Skeletal muscle satellite cell (primary cell): Measurements from ENCODE around the gene ORAI3.

Experiments used
- H3K27me3 ChIP-seq: 2 replicates; pipeline ENCODE4 v1.7.0; 2013; ENCODE audit warnings: low read length; ENCODE audit not compliant: control insufficient read depth, insufficient read depth
- H3K36me3 ChIP-seq: 2 replicates; pipeline ENCODE4 v1.7.0; 2013; ENCODE audit warnings: mild to moderate bottlenecking, control low read depth, low read length; ENCODE audit not compliant: insufficient read depth
- H3K4me1 ChIP-seq: 2 replicates; pipeline ENCODE4 v1.7.0; 2013; ENCODE audit warnings: low read length; ENCODE audit not compliant: control insufficient read depth, insufficient read depth
- H3K4me2 ChIP-seq: 2 replicates; pipeline ENCODE4 v1.7.0; 2013; ENCODE audit warnings: mild to moderate bottlenecking, low read length
- H3K4me3 ChIP-seq: 2 replicates; pipeline ENCODE4 v1.7.0; 2013; ENCODE audit warnings: low read length
- H3K9ac ChIP-seq: 2 replicates; pipeline ENCODE4 v1.7.0; 2013; ENCODE audit warnings: mild to moderate bottlenecking, low read depth, low read length, moderate library complexity
- H3K9me3 ChIP-seq: replicated peaks from 2 replicates; pipeline ENCODE4 v1.7.0; 2013; ENCODE audit warnings: mild to moderate bottlenecking, control low read depth, low read length

Gene ORAI3

GRCh38 chr16:30980023-30980371, 31.1 kb downstream of the ORAI3 start:
- Histone ChIP-seq H3K9me3 (no peaks in the 10 kb centered on the region), H3K4me2 (no peak overlapping the region), H3K4me1 (no peaks in the 10 kb centered on the region), H3K9ac (no peak overlapping the region), H3K27me3 (no peaks in the 10 kb centered on the region), H3K4me3 (no peak overlapping the region), H3K36me3 (peaks cover 27% of the 10 kb centered on the region)

- peaks cover 27% of the 10 kb centered on the region for H3K36me3 ChIP-seq
- no peaks in the 10 kb centered on the region for H3K9me3 ChIP-seq
- H3K9ac ChIP-seq = no peak overlapping the region
- no peak overlapping the region for H3K4me2 ChIP-seq
- H3K4me1 ChIP-seq = peaks cover 4% of the 10 kb centered on the region
- H3K27me3 ChIP-seq = no peaks in the 10 kb centered on the region
- no peak overlapping the region for H3K4me3 ChIP-seq
Measured at GRCh38 chr16:30980434-30980833, 31.6 kb downstream of the ORAI3 start.

DNA sequence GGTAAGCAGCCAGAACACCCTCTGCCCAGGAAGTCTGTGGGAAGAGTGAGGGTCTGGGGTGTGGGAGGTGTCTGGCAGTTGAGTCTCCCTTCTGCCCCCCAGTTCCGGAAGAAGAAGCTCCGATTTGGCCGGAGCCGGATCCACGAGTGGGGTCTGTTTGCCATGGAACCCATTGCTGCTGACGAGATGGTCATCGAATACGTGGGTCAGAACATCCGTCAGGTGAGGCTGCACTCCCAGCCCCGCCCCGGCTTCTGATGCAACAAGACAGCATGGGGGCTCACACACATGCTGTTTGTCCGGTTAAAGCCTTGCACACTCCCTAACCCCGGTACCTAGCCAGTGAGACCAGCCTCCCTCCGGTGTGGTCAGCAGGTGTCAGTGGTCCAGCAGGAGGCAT, 32.1 kb downstream of the ORAI3 start:
- no peak overlapping the region for H3K4me3 ChIP-seq
- no peak overlapping the region for H3K9ac ChIP-seq
- H3K4me1 ChIP-seq = peaks cover 10% of the 10 kb centered on the region
- H3K27me3 ChIP-seq = no peaks in the 10 kb centered on the region
- H3K4me2 ChIP-seq = no peak overlapping the region
- peaks cover 27% of the 10 kb centered on the region for H3K36me3 ChIP-seq
- no peaks in the 10 kb centered on the region for H3K9me3 ChIP-seq

DNA sequence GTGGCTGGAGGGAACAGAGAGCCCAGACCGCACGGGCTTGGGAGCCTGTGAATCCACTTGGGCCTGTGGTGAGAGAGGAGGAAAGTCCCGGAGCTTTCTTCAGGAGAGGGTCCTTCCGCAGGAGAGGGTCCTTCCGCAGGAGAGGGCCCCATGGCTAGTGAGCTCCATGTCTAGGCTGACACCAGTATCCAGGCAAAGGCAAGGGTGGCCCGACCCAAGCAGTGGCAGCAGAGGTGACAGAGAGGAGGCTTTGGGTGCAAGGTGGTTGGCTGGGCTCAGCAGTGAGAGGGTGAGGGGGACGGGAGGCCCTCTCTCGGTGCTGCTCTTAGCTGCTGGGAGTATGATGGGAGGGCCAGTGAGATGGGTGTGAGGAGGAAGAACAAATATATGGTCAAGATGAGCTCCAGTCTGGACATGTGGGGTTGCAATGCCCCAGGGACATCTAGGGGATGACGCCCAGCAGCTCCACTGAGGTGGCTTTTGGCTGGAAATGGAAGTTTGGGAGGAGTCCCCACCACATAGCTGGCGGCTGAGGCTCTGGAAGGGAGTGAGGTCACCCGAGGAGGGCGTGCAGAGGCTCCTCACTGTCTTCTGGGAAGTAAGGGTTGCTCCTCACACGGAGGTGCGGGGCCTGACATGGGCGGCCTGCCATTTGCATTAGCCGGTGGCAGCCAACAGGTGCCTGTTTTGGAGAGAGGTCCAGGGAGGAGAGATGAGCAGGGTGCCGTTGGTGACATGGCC, 33.9 kb downstream of the ORAI3 start:
- no peaks in the 10 kb centered on the region for H3K27me3 ChIP-seq
- no peaks in the 10 kb centered on the region for H3K9me3 ChIP-seq
- no peak overlapping the region for H3K4me2 ChIP-seq
- no peak overlapping the region for H3K4me3 ChIP-seq
- H3K9ac ChIP-seq = no peak overlapping the region
- H3K36me3 ChIP-seq = peaks cover 13% of the 10 kb centered on the region
- peaks cover 12% of the 10 kb centered on the region for H3K4me1 ChIP-seq

- no peak overlapping the region for H3K4me2 ChIP-seq
- no peak overlapping the region for H3K9ac ChIP-seq
- H3K4me3 ChIP-seq = no peak overlapping the region
- H3K27me3 ChIP-seq = no peaks in the 10 kb centered on the region
- peaks cover 12% of the 10 kb centered on the region for H3K36me3 ChIP-seq
- peaks cover 12% of the 10 kb centered on the region for H3K4me1 ChIP-seq
- H3K9me3 ChIP-seq = no peaks in the 10 kb centered on the region
Measured at GRCh38 chr16:30983289-30983889, 34.5 kb downstream of the ORAI3 start.

DNA sequence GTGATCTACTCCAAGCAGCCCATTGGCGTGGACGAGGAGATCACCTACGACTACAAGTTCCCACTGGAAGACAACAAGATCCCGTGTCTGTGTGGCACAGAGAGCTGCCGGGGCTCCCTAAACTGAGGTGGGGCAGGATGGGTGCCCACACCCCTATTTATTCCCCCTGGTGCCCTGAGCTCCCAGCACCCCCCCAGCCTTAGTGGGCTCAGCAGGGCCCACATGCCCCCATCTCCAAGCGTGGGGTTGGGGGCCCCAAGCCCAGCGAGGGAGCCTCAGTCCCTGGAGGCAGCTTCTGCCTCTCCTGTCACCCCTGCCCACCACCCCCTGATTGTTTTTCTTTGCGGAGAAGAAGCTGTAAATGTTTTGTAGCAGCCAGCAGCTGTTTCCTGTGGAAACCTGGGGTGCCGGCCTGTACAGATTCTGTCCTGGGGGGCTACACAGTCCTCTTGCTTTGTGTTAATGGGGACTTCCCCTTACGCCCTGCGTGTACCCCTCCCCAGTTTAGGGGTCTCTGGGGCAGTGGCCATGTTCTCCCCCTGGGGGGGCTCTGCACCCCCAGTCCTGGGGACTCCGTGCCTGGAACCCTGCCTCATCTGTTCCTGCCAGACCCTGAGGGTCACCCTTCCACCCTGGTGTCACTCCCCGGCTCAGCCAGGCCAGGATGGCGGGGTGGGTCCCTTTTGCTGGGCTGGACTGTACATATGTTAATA, 35.2 kb downstream of the ORAI3 start:
- Histone ChIP-seq H3K27me3 (no peaks in the 10 kb centered on the region), H3K4me2 (no peak overlapping the region), H3K36me3 (peaks cover 12% of the 10 kb centered on the region), H3K4me3 (no peak overlapping the region), H3K4me1 (peaks cover 12% of the 10 kb centered on the region), H3K9ac (no peak overlapping the region), H3K9me3 (no peaks in the 10 kb centered on the region)

GRCh38 chr16:30984669-30985400, 36.0 kb downstream of the ORAI3 start, which contains the start of gene HSD3B7:
HSD3B7 (plus strand) TSS chr16:30985207; CDS start chr16:30985659, 452 bp downstream.
- Histone ChIP-seq H3K4me2 (peak within 1 kb of the TSS; percentile 83), H3K9me3 (no peaks in the 10 kb centered on the region), H3K4me1 (peaks cover 12% of the 10 kb centered on the region), H3K27me3 (no peaks in the 10 kb centered on the region), H3K36me3 (peaks cover 10% of the 10 kb centered on the region), H3K9ac (peak within 1 kb of the TSS; percentile 51), H3K4me3 (peak within 1 kb of the TSS; percentile 71)

DNA sequence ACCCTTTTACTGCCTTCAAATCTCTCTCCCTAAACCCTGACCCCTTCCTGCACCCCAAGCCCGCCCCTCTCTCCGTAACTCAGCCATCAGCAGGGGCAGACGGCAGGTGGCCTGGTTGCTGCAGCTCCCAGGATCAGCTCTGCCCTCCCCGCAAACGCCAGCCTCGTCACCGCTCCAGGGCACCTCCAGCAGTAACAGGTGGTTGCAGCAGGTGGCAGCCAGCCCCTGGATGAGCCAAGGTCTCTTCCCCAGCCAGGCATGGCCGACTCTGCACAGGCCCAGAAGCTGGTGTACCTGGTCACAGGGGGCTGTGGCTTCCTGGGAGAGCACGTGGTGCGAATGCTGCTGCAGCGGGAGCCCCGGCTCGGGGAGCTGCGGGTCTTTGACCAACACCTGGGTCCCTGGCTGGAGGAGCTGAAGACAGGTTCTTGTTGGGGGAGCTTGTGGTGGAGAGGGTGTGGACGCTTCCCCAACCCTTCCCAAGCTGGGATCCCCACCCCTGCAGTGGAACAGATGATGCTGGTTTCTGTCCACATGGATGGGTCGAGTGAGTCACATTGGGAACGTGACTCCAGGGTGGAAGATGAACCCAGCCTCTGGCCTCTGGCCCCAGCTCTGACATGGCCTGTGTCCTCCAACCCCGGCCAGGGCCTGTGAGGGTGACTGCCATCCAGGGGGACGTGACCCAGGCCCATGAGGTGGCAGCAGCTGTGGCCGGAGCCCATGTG, 36.7 kb downstream of the ORAI3 start:
- Histone ChIP-seq H3K9ac (peak overlapping the region; percentile 51), H3K9me3 (no peaks in the 10 kb centered on the region), H3K27me3 (no peaks in the 10 kb centered on the region), H3K36me3 (peaks cover 4% of the 10 kb centered on the region), H3K4me2 (peak overlapping the region; percentile 83), H3K4me3 (peak overlapping the region; percentile 71), H3K4me1 (peaks cover 12% of the 10 kb centered on the region)

GRCh38 chr16:30986129-30986991, 37.5 kb downstream of the ORAI3 start:
- Histone ChIP-seq H3K36me3 (peaks cover 3% of the 10 kb centered on the region), H3K4me2 (peak overlapping the region; percentile 83), H3K4me3 (peak overlapping the region; percentile 71), H3K27me3 (no peaks in the 10 kb centered on the region), H3K9me3 (no peaks in the 10 kb centered on the region), H3K9ac (no peak overlapping the region), H3K4me1 (peaks cover 12% of the 10 kb centered on the region)

DNA sequence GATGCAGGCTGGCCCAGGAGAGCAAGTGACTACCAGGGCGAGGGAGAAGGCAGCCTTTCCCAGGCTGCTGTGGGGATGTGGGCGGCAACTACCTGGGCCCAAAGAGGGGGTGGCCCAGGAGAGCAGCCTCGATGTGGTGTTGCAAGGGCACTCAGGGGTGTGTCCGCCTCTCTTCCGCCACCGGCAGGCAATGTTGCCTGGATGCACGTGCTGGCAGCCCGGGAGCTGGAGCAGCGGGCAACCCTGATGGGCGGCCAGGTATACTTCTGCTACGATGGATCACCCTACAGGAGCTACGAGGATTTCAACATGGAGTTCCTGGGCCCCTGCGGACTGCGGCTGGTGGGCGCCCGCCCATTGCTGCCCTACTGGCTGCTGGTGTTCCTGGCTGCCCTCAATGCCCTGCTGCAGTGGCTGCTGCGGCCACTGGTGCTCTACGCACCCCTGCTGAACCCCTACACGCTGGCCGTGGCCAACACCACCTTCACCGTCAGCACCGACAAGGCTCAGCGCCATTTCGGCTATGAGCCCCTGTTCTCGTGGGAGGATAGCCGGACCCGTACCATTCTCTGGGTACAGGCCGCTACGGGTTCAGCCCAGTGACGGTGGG, 38.8 kb downstream of the ORAI3 start:
- Histone ChIP-seq H3K4me1 (peaks cover 12% of the 10 kb centered on the region), H3K27me3 (no peaks in the 10 kb centered on the region), H3K4me2 (no peak overlapping the region), H3K4me3 (no peak overlapping the region), H3K36me3 (peaks cover 3% of the 10 kb centered on the region), H3K9ac (no peak overlapping the region), H3K9me3 (no peaks in the 10 kb centered on the region)
